Measurements from ENCODE around the gene NANP.
"Not testable (repeated sequence)": the region's sequence is repeated elsewhere in the genome, so short reads cannot be mapped to it uniquely, and the experiment has no call there.

NANP gene, protein sequence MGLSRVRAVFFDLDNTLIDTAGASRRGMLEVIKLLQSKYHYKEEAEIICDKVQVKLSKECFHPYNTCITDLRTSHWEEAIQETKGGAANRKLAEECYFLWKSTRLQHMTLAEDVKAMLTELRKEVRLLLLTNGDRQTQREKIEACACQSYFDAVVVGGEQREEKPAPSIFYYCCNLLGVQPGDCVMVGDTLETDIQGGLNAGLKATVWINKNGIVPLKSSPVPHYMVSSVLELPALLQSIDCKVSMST

DNA sequence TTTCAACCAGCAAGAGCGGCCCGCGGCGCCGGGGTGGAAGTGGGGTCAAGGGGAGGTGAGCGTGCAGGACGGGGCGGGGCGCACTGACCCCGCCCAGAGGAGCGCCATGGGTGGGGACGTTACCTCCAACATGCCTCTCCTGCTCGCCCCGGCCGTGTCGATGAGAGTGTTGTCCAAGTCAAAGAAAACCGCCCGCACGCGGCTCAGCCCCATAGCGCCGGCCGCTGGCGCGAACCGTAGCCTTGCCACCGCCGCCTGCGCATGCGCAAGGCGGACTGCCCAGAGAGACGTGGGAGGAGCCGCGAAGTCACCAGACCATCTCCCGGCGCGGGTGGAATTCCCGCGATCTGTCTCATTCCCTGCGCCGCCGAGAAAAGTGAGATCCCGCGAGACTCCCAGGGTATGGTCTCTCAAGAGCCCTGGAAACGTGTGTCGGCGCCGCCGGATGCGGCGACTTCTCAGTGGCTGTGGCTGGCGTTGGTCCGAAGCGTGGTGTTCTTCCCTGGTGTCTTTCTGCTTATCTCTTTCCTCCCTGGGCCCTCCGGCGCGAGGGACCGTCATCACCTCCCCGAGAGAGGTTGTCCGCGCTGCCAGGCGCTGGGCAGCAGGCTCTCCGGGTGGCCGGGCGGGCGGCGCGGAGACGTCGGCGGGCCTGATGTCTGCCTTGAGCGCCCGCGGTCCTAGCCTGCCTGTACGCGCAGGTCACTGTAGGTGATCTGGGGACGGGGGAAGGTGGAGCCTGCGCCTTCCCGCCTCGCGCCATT lies at the start of gene NANP:
TSS of gene NANP (minus strand) at position 279 of the 764 bp plus-strand sequence. CDS start at position 213, 66 bp downstream.
- peak; percentile 94 for DNase-seq (ENCODE audit: low spot score)

DNA sequence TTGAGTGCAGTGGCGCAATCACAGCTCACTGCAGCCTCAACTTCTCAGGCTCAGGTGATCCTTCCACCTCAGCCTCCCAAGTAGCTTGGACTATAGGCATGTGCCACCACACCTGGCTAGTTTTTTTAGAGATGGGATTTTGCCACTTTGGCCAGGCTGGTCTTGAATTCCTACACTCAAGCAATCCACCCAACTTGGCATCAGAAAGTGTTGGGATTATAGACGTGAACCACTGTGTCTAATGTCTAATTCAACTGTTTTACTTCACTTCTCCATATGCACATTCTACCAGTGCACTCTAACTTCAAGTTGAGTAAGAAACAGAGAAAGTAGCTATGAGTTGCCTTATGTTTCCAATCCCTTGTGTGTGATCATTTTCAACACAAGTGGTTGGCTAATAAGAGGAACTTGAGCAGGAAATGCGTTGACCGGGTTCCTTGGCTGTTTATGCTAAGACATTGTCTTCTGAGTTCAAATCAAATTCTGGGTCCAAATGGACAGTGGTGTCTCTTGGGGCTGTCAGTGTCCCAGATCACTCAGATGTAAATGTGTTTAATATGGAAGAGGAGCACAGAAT lies 48.9 kb upstream of the NANP start:
- no peak for DNase-seq (ENCODE audit: low spot score)

DNA sequence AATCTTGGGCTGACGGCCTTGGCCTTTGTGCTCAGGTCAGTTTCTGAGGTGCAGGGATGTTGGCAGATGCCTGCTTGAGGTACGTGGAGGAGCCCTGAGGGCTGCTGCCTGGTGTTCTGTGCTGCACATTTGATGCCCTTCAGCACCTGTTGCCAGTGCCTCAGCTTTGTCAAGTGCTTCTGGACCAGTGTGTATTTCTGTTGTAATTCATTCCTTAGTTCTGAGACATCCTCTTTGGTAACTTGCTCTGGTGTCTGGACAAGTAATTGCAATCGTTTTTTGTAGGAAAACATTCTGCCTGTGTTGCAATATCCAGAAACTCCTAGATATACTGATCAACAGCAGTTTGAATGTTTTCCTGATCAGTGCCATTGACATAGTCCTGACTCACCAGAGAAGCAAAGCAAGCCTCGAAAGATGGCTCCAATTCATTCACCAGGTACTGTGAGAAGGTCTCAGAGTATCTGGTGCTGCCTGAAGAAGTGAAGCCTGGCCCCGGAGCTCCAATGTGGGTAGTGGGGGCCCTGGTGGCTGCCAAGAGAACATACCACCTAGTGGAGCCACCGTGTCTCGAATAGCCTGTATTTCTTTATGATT lies 46.1 kb upstream of the NANP start:
- no peak for DNase-seq (ENCODE audit: low spot score)

DNA sequence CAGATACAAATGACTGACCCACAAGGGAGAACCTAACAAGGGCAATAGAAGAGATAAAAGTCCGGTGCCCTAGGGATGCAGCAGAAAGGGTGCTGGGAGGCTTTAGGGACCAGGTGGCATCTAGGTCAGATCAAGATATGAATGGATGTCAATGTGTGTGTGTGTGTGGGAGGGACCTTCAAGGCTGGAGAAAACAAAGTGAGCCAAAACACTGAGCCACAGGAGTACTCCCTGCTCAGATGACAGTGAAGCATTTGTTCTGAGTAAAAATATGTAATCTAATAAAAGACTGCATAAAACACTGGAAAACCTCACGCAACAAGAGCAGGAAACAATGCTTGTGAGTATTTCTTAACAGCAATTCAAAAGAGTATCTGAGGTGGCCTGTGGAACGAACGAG lies 44.6 kb upstream of the NANP start:
- DNase-seq (ENCODE audit: low spot score): no peak

DNA sequence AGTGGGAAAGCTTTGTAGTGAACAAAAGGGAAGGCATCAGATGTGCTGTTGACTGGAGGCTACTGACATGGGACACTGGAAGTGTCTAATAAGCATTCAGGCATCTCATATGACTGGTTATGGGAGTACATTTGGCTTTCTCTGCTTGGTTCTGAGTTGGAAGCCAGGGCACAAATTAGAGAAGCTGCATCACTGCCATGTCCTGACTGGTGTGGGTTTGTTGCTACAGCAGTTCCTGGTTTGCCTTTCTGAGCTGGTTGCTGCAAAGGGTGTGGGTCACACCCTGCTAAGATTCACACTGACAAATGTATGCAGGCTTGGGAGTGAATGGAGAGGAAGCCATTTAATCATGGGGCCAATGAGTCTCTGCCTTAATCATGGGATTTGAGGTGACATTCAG lies 36.2 kb upstream of the NANP start:
- DNase-seq (ENCODE audit: low spot score): no peak

DNA sequence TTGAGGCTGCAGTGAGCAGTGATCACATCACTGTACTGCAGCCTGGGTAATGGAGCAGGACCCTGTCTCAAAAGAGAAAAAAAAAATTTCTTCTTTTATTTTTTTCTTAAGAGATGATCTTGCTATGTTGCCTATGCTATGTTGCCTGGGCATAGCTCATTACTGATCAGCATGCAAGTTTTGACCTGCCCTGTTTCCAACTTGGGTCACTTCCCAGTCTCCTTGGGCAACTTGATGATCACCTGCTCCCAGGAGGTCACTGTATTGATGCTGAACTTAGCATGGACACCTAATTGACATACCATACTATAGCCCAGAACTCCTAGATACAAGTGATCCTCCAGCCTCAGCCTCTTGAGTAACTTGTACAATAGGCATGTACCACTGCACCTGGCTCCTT lies 30.7 kb upstream of the NANP start:
- DNase-seq (ENCODE audit: low spot score): no peak

DNA sequence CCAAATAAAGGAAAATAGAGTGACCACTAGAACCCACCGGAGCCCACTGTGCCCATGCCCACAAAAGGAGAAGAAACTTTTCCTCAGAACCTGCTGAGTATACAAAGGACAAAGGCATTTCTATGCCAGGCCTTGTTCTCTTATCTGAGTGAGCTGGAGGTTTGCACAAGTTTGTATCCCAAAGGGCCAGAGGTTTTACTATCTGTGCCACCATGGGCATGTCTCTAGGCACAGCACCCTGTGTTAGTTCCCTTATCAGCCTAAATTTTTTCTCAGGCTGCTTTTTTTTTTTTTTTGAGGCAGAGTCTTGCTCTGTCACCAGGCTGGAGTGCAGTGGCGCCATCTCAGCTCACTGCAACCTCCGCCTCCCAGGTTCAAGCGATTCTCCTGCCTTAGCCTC lies 29.1 kb upstream of the NANP start:
- DNase-seq (ENCODE audit: low spot score): not testable (repeated sequence)

DNA sequence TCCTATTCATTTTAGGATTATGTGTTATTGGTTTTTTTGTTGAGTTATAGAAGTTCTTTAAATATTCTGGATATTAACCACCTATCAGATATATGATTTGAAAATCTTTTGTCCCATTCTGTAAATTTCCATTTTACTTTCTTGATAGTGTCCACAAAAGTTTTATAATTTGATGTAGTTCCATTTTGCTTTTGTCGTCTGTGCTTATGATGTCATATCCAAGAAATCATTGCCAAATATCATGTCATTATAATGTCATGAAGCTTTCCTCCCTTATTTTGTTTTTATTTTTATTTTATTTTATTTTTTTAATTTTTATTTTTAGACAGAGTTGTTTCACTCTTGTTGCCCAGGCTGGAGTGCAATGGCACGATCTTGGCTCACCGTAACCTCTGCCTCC lies 21.0 kb upstream of the NANP start:
- no peak for DNase-seq (ENCODE audit: low spot score)

DNA sequence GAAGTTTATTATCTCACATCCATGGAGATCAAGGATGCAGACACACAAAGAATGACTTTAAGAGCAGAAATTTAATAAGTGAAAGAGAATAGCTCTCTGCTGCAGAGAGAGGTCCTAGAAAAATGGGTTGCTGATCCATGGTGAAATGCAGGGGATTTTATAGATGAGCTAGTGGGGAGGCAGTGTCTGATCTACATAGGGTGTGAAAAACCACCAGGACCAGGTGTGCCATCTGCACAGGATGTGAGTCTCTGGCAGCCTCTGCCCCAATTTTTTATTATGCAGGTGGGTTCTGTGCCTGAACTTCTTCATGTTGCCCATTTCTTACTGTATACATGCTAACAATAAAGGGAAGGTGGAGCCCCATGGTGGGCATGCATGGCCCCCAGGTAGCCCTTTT lies 19.9 kb upstream of the NANP start:
- DNase-seq (ENCODE audit: low spot score): no peak

DNA sequence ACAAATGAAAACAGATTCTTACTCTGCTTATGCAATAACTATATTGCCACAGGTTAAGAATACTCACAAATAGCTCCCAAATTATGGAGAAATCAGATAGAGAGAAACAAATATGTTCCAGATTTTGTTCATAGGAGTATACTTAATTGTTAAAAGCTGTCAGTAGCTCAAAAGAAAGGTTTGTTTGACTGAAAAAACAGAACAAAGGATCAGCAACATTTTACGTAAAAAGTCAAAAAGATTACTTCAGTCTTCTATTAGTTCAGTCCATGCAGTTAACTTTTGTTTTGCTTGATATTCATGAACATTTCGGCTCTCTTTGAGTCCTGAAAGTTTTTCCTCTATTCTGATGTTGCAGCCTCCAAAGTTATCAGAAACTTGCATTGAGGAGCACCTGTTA lies 13.4 kb upstream of the NANP start:
- no peak for DNase-seq (ENCODE audit: low spot score)

DNA sequence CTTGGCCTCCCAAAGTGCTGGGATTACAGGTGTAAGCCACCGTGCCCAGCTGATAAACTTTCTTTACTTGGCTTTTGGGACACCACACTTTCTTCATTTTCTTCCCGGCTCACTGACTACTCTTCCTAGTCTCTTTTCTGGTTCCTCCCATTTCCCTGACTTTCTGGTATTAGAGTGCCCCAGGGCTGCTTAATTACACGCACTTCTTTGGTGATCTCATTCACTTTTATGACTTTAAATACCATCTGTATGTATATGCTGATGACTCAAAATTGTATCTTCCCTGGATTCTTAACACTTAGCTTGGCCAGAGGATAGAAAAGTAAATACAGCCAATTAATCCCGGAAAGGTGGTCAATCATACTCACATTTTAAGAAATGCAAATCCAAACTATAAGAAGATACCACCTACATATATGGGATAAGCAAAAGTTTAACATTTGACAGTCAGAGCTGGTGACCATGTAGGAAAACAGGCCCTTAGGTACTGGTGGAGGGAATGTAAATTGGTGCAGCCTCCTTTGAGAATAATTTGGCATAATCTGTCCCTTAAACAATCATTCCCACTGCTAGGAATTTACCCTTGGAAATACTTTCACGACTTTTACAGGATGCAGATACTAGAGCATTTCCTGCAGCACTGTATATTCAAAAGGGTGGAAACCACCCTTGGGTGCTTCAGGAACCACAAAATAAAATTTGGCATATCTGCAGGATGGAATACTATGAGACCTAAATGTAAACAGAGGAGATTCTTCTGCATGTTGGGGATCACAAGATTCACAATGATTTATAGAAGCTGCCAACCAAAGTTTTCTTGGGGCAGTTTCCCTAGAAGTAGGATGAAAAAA lies 9.4 kb upstream of the NANP start:
- DNase-seq (ENCODE audit: low spot score): no peak

DNA sequence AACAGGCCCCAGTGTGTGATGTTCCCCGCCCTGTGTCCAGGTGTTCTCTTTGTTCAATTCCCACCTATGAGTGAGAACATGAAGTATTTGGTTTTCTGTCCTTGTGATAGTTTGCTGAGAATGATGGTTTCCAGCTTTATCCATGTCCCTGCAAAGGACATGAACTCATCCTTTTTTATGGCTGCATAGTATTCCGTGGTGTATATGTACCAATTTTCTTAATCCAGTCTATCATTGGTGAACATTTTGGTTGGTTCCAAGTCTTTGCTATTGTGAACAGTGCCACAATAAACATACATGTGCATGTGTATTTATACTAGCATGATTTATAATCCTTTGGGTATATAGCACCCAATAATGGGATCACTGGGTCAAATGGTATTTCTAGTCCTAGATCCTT lies 6.8 kb upstream of the NANP start:
- not testable (repeated sequence) for DNase-seq (ENCODE audit: low spot score)

DNA sequence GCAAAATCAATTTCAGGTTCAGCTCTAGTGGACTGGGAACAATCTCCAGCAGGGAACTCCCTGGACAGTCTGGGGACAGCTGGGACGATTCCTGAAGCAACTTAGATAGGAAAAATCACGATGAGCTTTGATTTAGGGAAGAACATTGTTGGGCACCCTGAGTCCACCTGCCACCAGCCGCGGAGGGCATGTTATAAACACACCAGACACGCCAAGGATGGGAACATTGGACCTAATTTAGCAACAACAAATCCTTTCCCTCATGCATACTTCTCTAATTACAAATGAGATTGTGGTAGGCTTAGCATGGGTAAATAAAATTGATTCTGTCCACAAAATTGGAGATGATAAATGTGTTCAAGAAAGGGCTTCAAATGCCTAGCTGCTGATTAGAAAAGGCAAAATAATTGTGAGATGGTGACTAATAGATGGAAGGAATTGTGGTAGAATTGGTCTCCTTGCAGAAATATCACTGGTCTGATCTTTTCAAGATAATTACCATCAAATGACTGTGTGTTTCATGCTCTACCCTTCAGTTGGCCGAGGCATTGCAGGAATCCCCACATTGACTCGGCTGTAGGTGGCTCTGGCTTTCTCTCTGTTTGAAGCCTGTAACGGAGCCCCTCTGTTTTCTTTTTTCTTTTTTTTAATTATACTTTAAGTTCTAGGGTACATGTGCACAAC lies 6.1 kb upstream of the NANP start:
- DNase-seq (ENCODE audit: low spot score): peak; percentile 11

DNA sequence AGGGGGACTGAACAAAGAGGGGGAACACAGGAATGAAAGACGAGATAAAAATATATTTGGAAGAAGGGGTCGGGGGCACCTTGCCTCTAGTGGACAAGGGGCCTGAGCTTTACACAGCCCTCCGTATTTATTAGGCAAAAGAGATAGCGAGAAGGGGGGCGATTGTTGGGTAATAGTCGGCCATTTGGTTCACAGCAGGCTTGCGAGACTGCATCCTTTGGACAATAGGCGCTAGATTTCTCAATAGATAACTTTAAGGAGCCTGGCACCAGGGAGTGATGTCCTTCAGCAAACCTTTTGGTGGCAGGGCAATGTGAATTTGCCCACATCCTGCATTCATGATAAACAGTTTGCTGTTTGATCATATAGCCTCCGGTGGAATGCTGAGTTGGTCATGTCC lies 3.0 kb upstream of the NANP start:
- no peak for DNase-seq (ENCODE audit: low spot score)

DNA sequence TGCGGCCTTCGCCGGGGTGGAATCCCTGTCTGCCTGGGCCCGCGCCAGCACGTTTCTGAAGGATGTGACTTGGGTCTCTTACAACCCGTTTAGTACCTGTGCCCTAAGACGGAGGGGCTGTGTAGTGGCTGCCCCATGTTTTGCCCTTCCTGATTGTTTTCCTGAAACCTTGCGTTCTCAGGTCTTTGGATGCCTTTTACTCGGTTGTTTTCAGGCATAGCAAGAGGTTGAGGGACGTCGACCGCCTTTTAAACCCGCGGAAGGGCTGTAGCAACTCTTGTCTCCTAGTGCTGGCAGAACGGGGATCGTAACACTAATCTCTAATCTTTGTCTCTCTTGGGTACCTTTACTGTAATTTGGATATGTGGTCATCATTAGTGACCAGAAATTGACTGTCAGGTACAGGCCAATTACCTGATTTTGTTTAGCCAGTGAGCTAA lies 706 bp upstream of the NANP start:
- no peak for DNase-seq (ENCODE audit: low spot score)

DNA sequence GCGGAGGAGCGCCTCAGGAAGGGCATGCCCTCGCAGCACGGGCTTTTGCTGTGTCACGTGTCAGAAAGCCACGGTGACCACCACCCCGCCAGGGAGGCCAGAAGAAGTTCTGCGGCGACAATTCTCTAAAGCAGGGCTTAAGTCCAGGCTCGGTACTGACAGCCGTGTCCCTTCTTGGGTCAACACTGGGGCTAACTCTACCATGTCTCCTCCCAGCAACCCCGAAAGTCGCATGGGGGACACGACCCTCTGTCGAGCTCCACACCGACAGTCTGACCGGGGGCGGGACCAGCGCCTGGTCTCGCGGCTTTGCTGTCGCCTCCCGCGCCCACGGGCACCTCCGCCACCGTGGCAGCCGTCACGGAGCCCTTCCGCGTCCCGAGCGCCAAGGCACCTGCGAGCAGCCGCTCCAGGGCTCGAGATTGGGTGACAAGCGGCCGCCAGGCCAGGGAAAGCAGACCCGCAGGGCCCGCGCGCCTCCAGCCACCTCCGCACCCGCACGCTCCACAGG lies 534 bp downstream of the NANP start:
- DNase-seq (ENCODE audit: low spot score): no peak

DNA sequence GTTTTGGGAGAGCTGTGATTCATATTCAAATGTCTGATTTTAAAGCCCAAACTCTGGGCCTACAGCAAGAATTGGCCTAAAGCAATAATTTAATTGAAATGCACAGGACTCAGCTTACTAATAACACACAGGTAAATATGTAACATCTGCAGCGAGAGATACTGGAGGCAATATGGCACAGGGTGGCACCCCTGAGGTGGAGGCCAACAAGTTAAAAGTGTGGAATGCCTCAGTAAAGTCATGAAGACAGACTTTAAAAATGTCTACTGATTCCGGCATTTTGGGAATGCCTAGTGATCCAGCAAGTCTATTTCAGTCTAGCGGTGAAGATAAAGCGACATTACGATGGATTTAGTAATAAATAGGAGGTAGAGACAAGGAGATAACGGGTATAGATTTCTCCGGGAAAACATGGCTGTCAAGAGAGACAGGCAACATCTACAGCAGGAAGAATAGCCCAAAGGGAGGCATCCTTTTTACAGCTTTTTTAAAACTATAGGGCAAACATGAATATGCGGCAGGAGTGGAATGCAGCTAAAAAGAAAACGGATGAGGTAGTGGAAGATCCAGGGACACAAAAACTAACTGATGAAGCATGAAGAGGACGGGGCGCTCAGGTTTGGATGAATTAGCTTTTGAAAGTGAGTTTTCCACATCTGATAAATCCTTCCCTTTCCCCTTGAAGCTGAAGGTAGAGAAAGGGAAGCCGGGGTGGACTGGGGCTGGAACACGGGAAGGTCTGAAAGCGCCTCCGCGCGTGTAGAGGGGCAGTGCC lies 1.2 kb downstream of the NANP start:
- no peak for DNase-seq (ENCODE audit: low spot score)

DNA sequence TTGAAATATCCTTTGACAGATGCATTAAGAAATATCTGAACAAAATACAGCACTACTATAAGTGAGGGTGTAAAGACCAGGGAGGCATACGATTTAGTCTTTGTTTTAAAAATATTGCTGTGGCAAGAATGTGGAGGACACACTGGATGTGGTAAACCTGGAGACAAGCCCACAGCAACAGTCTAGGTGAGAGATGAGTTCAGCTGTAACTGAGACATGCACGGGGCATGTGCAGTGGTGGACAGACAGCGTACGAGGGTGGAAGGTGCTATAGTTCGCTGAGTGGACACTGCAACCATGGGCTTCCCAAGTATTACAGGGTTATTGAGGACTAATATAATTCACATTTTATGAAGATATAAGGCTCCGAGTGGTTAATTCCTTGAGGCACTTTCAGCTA lies 1.8 kb downstream of the NANP start:
- no peak for DNase-seq (ENCODE audit: low spot score)

DNA sequence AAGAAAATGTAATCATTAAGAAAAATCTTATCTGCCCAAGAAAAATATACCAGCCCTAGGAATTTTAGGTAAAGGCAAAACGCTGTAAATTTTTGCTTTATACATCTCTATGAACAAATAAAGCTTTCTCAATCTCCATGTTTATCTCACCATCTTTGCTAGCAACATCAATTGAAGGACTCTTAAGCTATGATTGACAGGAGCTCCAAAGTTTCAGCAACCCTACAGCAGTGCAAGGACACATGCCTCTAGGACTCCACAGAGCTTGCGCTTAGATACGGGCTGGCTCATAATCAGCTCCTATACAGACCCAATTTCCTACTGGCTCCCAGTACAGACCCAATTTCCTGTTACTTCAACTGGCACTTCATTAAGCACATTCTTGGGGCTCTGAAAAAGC lies 4.3 kb downstream of the NANP start:
- no peak for DNase-seq (ENCODE audit: low spot score)

DNA sequence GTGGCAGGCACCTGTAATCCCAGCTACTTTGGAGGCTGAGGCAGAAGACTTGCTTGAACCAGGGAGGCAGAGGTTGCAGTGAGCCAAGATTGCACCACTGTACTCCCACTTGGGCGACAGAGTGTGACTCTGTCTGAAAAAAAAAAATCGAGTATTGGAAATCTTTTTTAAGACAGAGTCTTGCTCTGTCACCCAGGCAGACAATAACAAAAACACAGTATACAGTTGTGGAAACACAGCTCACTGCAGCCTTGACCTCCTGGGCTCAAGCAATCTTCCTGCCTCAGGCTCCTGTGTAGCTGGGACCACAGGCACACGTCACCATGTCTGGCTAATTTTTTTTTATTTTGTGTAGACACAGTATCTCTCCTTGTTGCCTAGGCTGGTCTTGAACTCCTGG lies 15.0 kb downstream of the NANP start:
- DNase-seq (ENCODE audit: low spot score): no peak

All from activated CD4-positive, alpha-beta T cell treated with anti-CD3 and anti-CD28 coated beads, Interleukin-2, Interleukin-4, amounts not matched to agents 100 ng/mL and 50 ng/mL, durations not matched to agents 16 hours and 8 hours (primary cell).